Uterus (tissue), 4 donors: ENCODE measurements around the gene KIAA1210. TPM values are rescaled to one million over a fixed set of nuclear protein-coding genes. Genes with fewer than 3 reads are reported as not detected.

Source experiments
- DNase-seq, 2 donors: peaks; one replicate each; pipeline ENCODE4 v3.0.0-alpha.2; 2019 to 2020
- H3K27ac ChIP-seq, 2 donors: fragments of 200-600 bp; sonication (generic); 1 replicate in 1 of 2; 2 replicates in 1 of 2; pipeline ENCODE4 v1.5.1; 2016 to 2018
- H3K27me3 ChIP-seq, 2 donors: fragments of 200-600 bp; sonication (generic); one replicate each; pipeline ENCODE4 v1.5.1; 2018 to 2019; ENCODE audit warnings: control low read depth in 1 of 2
- H3K36me3 ChIP-seq, 2 donors: fragments of 200-600 bp; sonication (generic); one replicate each; pipeline ENCODE4 v1.5.1; 2019; ENCODE audit warnings: control low read depth in 1 of 2
- H3K4me1 ChIP-seq, 2 donors: fragments of 200-600 bp; sonication (generic); one replicate each; pipeline ENCODE4 v1.5.1; 2018 to 2019; ENCODE audit warnings: control low read depth in 1 of 2
- H3K4me3 ChIP-seq, 2 donors: fragments of 200-600 bp; sonication (generic); 1 replicate in 1 of 2; 2 replicates in 1 of 2; pipeline ENCODE4 v1.5.1; 2018 to 2019; ENCODE audit warnings: mild to moderate bottlenecking in 1 of 2
- H3K9me3 ChIP-seq, 2 donors: fragments of 200-600 bp; sonication (generic); one replicate each; pipeline ENCODE4 v1.5.1; 2019; ENCODE audit warnings: control low read depth in 1 of 2
- POLR2A ChIP-seq, 2 donors: fragments of 450-650 bp; IDR thresholded peaks; one replicate each; pipeline ENCODE4 v1.6.1; 2016; ENCODE audit warnings: antibody characterized with exemption in 2 of 2, mild to moderate bottlenecking in 1 of 2, moderate library complexity in 1 of 2
- intact Hi-C: fragments of 100-400 bp; cut with DNase I; formaldehyde crosslinking; loops from one replicate; pipeline ENCODE4 v1.15.1; 2023; ENCODE audit warnings: low total_unique reads
- total RNA-seq, 4 donors: library from RNA; depleted of rRNA in 3 of 4; stranded (reverse); fragments of >200 nt in 3 of 4; gene quantifications; one replicate each; pipeline versions ENCODE4 v1.1.0 to v1.2.4, GENCODE V29; 2014 to 2023
- TF ChIP-seq, protein P1 (sequence below), 4 experiments: fragments of 200-600 bp in 2 of 4; fragments of 450-650 bp in 2 of 4; sonication (generic) in 2 of 4; IDR thresholded peaks; one replicate each; pipeline ENCODE4 v1.5.1; 2016 to 2019; ENCODE audit warnings: antibody characterized with exemption in 4 of 4, mild to moderate bottlenecking in 2 of 4, moderate library complexity in 1 of 4
- donor health status: DM: yes; HTN: yes; CAD: no.

KIAA1210 gene
- total RNA-seq, 4 donors from 2014 or later: 6.7 TPM; not detected in 3

DNA sequence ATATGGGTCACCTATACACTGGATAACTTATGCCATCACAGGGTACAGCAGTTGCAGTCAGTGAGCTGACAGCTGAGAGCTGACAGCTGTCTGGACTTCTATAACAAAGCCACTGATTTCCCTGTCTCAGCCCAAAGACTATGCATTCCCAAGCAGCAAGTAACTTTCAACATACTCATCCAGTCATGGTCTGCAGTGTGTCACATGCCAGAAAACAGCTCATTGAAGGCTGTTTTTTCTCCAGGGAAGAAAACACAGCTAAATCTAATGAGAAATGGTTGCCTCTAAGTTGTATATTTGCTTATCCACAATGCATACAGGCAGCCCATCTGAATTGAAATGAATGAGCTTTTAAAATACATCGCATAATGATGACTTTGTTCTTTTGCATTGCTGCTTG lies 6.3 kb downstream of the KIAA1210 start:
- Histone ChIP-seq H3K27me3 (no peaks in the 10 kb centered on the region), H3K36me3 (no peaks in the 10 kb centered on the region), H3K27ac (no peak overlapping the region), H3K4me1 (no peaks in the 10 kb centered on the region), H3K9me3 (no peaks in the 10 kb centered on the region), H3K4me3 (no peak overlapping the region)
- TF ChIP-seq, protein P1, sequence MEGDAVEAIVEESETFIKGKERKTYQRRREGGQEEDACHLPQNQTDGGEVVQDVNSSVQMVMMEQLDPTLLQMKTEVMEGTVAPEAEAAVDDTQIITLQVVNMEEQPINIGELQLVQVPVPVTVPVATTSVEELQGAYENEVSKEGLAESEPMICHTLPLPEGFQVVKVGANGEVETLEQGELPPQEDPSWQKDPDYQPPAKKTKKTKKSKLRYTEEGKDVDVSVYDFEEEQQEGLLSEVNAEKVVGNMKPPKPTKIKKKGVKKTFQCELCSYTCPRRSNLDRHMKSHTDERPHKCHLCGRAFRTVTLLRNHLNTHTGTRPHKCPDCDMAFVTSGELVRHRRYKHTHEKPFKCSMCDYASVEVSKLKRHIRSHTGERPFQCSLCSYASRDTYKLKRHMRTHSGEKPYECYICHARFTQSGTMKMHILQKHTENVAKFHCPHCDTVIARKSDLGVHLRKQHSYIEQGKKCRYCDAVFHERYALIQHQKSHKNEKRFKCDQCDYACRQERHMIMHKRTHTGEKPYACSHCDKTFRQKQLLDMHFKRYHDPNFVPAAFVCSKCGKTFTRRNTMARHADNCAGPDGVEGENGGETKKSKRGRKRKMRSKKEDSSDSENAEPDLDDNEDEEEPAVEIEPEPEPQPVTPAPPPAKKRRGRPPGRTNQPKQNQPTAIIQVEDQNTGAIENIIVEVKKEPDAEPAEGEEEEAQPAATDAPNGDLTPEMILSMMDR (IDR thresholded peaks at IDR 0.05): no peak
- TF ChIP-seq POLR2A (IDR thresholded peaks at IDR 0.05): no peak
- intact Hi-C loops: no loop called here
- no peak for DNase-seq

DNA sequence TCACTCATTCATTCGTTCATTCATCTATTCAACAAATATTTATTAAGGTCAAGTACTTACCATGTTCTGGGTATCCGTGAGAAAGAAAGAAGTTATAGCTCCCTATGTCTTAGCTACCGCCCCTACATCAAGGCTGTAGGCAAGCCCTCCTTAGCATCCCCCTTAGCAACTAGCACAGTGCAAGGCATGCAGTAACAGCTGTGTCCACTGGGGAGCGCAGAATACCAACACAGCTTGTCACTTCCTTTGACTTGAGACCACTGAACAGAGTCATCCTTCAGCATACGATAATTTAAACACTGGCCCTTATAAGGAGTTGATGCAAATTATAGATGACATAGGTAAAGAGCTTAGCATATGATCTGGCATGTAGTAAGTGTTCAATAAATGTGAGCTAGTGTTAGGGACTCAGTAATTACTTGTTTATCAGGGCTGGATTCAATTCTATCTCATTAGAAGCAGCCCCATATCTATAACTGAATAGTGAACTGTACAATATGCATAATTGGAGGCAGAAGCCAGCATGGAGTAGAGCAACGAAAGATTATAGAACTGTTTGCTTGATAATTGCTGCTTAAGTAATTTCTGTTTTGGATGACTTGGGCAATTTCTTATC lies 8.7 kb downstream of the KIAA1210 start:
- Histone ChIP-seq H3K27ac (no peak overlapping the region), H3K9me3 (no peaks in the 10 kb centered on the region), H3K4me1 (no peaks in the 10 kb centered on the region), H3K27me3 (no peaks in the 10 kb centered on the region), H3K4me3 (no peak overlapping the region), H3K36me3 (no peaks in the 10 kb centered on the region)
- TF ChIP-seq POLR2A (IDR thresholded peaks at IDR 0.05): no peak
- TF ChIP-seq, protein P1 (IDR thresholded peaks at IDR 0.05): peak; percentile 46 to 62 (median 58)
- DNase-seq: peak; percentile 30 to 38
- intact Hi-C loops: no loop called here

DNA sequence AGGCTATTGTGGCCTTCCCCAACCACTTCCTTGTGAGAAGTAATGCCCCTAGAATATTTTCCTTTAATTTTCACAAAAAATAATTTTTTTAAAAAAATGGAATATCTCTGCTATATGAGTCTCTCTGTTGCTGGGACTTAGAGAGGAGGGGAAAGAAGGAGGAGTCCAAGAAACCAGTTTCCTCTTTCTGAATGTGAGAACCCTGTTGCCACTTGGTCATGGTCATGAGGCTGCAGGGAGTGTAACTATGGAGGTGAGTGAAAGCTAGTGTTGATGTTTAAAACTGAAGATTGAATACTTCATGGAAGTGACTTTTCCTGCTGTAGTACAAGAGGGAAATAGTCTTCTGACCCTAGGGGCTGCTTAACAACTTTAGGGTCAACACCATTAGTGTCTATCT lies 20.4 kb downstream of the KIAA1210 start:
- TF ChIP-seq POLR2A (IDR thresholded peaks at IDR 0.05): no peak
- TF ChIP-seq, protein P1 (IDR thresholded peaks at IDR 0.05): no peak
- DNase-seq: no peak
- intact Hi-C loops: no loop called here

DNA sequence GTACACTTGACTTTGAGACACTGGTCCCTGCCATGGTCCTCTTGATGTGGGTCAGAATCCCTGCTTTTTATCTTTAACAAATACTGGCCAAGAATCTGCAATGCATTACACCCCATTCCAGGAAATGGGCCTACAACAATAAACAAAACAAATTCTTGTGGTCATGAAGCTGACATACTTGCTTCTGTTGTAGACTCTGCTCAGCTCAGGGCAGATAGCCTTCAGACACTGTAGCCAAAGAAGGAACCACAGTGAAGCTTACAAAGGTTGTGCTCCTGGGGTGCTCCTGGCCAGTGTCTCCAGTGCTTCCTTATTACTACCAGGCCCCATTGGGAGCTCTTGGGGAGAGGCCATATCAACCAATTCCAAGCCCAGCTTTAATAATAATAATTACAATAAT lies 21.8 kb downstream of the KIAA1210 start:
- Histone ChIP-seq H3K27me3 (peaks cover 0 to 4% of the 10 kb centered on the region in 2 donors), H3K9me3 (no peaks in the 10 kb centered on the region), H3K4me1 (no peaks in the 10 kb centered on the region), H3K4me3 (no peak overlapping the region), H3K27ac (no peak overlapping the region), H3K36me3 (no peaks in the 10 kb centered on the region)
- TF ChIP-seq POLR2A (IDR thresholded peaks at IDR 0.05): no peak
- TF ChIP-seq, protein P1 (IDR thresholded peaks at IDR 0.05): no peak
- DNase-seq: no peak
- intact Hi-C loops: no loop called here

More for the DNA sequence above, 20.4 kb downstream of the KIAA1210 start:
- Histone ChIP-seq H3K9me3 (no peaks in the 10 kb centered on the region), H3K4me3 (no peak overlapping the region), H3K27me3 (peaks cover 0 to 4% of the 10 kb centered on the region in 2 donors), H3K36me3 (no peaks in the 10 kb centered on the region), H3K27ac (no peak overlapping the region), H3K4me1 (no peaks in the 10 kb centered on the region)

DNA sequence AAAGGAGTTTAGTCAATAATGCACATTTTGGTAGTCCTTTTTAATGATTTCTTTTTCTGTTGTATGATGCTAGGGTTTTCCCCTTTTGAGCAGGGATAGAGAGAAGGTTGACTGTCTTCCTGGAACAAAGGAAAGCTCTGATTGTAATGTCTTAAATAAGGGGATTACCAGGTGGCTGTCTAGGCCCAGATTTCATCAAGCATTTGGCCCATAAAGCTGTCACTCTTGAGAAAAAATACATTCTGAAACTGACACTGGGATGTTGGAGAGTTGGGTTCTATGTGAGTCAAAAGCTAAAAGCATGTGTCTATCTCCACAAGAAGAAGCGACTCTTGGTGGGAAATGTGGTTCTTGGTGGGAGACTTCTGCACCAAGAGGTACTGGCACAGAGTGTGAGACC lies 26.4 kb downstream of the KIAA1210 start:
- intact Hi-C loops: no loop called here

More for the DNA sequence above, 26.4 kb downstream of the KIAA1210 start:
- peaks cover 0 to 4% of the 10 kb centered on the region in 2 donors for H3K27me3 ChIP-seq
- no peaks in the 10 kb centered on the region for H3K4me1 ChIP-seq
- no peak overlapping the region for H3K27ac ChIP-seq
- DNase-seq: no peak
- TF ChIP-seq, protein P1 (IDR thresholded peaks at IDR 0.05): no peak
- no peak for TF ChIP-seq POLR2A (IDR thresholded peaks at IDR 0.05)
- H3K9me3 ChIP-seq: no peaks in the 10 kb centered on the region
- H3K36me3 ChIP-seq: no peaks in the 10 kb centered on the region
- H3K4me3 ChIP-seq: no peak overlapping the region
